ENCODE measurements around the gene RPL29.

RPL29 gene

GRCh38 chr3:52015438-52016228 lies 19.9 kb upstream of the RPL29 start:
- in situ Hi-C loops (cut with MboI; ENCODE audit: low sequenced_read_pairs, unreplicated experiment) = no loop called here
- no peak for TF ChIP-seq CTCF (IDR thresholded peaks at IDR 0.05; ENCODE audit: borderline replicate concordance, control extremely low read depth, extremely low read depth, insufficient read depth, missing control alignments)
- DNase-seq (ENCODE audit: low spot score) = no peak

- no peak for TF ChIP-seq CTCF (IDR thresholded peaks at IDR 0.05; ENCODE audit: borderline replicate concordance, control extremely low read depth, extremely low read depth, insufficient read depth, missing control alignments)
- in situ Hi-C loops (cut with MboI; ENCODE audit: low sequenced_read_pairs, unreplicated experiment) = no loop called here
- DNase-seq (ENCODE audit: low spot score) = no peak
These were observed 18.9 kb upstream of the RPL29 start for GRCh38 chr3:52014613-52015012.

GRCh38 chr3:52013802-52014598 lies 18.3 kb upstream of the RPL29 start:
- no peak for DNase-seq (ENCODE audit: low spot score)
- TF ChIP-seq CTCF (IDR thresholded peaks at IDR 0.05; ENCODE audit: borderline replicate concordance, control extremely low read depth, extremely low read depth, insufficient read depth, missing control alignments) = no peak

GRCh38 chr3:52012699-52013098 lies 17.0 kb upstream of the RPL29 start:
- in situ Hi-C loops (cut with MboI; ENCODE audit: low sequenced_read_pairs, unreplicated experiment) = no loop called here
- no peak for DNase-seq (ENCODE audit: low spot score)
- no peak for TF ChIP-seq CTCF (IDR thresholded peaks at IDR 0.05; ENCODE audit: borderline replicate concordance, control extremely low read depth, extremely low read depth, insufficient read depth, missing control alignments)

More at GRCh38 chr3:52013802-52014598, 18.3 kb upstream of the RPL29 start:
- in situ Hi-C loops (cut with MboI; ENCODE audit: low sequenced_read_pairs, unreplicated experiment) = no loop called here

- TF ChIP-seq CTCF (IDR thresholded peaks at IDR 0.05; ENCODE audit: borderline replicate concordance, control extremely low read depth, extremely low read depth, insufficient read depth, missing control alignments) = no peak
- in situ Hi-C loops (cut with MboI; ENCODE audit: low sequenced_read_pairs, unreplicated experiment) = no loop called here
- no peak for DNase-seq (ENCODE audit: low spot score)
These were observed 14.7 kb upstream of the RPL29 start for GRCh38 chr3:52010431-52010830.

- no peak for TF ChIP-seq CTCF (IDR thresholded peaks at IDR 0.05; ENCODE audit: borderline replicate concordance, control extremely low read depth, extremely low read depth, insufficient read depth, missing control alignments)
- no peak for DNase-seq (ENCODE audit: low spot score)
- in situ Hi-C loops (cut with MboI; ENCODE audit: low sequenced_read_pairs, unreplicated experiment) = no loop called here
These were observed 11.6 kb upstream of the RPL29 start for GRCh38 chr3:52007291-52007690.

All from GM13976 (cell line).